ENCODE data around the gene KSR2. TPM values are rescaled to one million over a fixed set of nuclear protein-coding genes. Genes with fewer than 3 reads are reported as not detected.
A peak's percentile ranks its signal among the peaks of the same experiment; 100 is the strongest.

KSR2 gene
- total and polyA plus RNA-seq, 2 donors from 2014 or later: 0.34 to 2.9 TPM

GRCh38 chr12:117661471-117661870, 307.3 kb downstream of the KSR2 start:
- Histone ChIP-seq H3K27ac (ENCODE audit: low read depth in 2 of 2, low read length in 2 of 2) (no peak overlapping the region), H3K36me3 (ENCODE audit: control insufficient read depth in 2 of 3, insufficient read depth in 3 of 3, low read length in 3 of 3) (no peaks in the 10 kb centered on the region), H3K9ac (ENCODE audit: low read length in 3 of 3) (no peak overlapping the region), H3K4me1 (ENCODE audit: control insufficient read depth in 2 of 3, insufficient read depth in 2 of 3, low read depth in 1 of 3, low read length in 3 of 3) (no peaks in the 10 kb centered on the region), H3K27me3 (ENCODE audit: control insufficient read depth, insufficient read depth, low read length) (peaks cover 17% of the 10 kb centered on the region), H3K9me3 (ENCODE audit: control insufficient read depth in 2 of 3, insufficient read depth in 1 of 3, low read length in 3 of 3) (no peaks in the 10 kb centered on the region), H3K4me3 (ENCODE audit: low read length in 3 of 3) (no peak overlapping the region)
- intact Hi-C loops (cut with DNase I): no loop called here
- FAIRE-seq (no peak), DNase-seq (no peak)
- TF ChIP-seq, protein P1, sequence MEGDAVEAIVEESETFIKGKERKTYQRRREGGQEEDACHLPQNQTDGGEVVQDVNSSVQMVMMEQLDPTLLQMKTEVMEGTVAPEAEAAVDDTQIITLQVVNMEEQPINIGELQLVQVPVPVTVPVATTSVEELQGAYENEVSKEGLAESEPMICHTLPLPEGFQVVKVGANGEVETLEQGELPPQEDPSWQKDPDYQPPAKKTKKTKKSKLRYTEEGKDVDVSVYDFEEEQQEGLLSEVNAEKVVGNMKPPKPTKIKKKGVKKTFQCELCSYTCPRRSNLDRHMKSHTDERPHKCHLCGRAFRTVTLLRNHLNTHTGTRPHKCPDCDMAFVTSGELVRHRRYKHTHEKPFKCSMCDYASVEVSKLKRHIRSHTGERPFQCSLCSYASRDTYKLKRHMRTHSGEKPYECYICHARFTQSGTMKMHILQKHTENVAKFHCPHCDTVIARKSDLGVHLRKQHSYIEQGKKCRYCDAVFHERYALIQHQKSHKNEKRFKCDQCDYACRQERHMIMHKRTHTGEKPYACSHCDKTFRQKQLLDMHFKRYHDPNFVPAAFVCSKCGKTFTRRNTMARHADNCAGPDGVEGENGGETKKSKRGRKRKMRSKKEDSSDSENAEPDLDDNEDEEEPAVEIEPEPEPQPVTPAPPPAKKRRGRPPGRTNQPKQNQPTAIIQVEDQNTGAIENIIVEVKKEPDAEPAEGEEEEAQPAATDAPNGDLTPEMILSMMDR (IDR thresholded peaks at IDR 0.05; ENCODE audit: borderline replicate concordance, extremely low read depth, insufficient read depth): no peak

DNA sequence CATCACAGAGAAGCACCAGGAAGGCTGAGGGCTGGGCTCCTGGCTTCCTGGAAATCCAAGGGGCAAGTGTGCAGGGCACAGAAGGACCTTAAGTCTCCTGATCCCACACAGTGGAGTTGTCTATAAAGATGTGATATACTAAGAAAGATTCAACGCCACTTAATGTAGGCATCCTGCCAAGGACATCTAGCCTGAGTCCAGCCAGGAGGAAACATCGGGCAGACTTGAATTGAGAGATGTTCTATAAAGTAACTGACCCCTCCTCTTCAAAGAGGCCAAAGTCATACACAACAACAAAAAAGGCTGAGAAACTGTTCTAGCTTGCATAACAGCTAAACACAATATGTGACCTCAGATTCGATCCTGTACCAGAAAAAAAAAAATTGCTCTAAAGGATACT, 307.9 kb downstream of the KSR2 start:
- FAIRE-seq (no peak), DNase-seq (no peak)
- TF ChIP-seq, protein P1 (IDR thresholded peaks at IDR 0.05; ENCODE audit: borderline replicate concordance, extremely low read depth, insufficient read depth): no peak
- Histone ChIP-seq H3K36me3 (ENCODE audit: control insufficient read depth in 2 of 3, insufficient read depth in 3 of 3, low read length in 3 of 3) (no peaks in the 10 kb centered on the region), H3K4me3 (ENCODE audit: low read length in 3 of 3) (no peak overlapping the region), H3K9ac (ENCODE audit: low read length in 3 of 3) (no peak overlapping the region), H3K9me3 (ENCODE audit: control insufficient read depth in 2 of 3, insufficient read depth in 1 of 3, low read length in 3 of 3) (no peaks in the 10 kb centered on the region), H3K4me1 (ENCODE audit: control insufficient read depth in 2 of 3, insufficient read depth in 2 of 3, low read depth in 1 of 3, low read length in 3 of 3) (no peaks in the 10 kb centered on the region), H3K27me3 (ENCODE audit: control insufficient read depth, insufficient read depth, low read length) (peaks cover 17% of the 10 kb centered on the region), H3K27ac (ENCODE audit: low read depth in 2 of 2, low read length in 2 of 2) (no peak overlapping the region)
- intact Hi-C loops (cut with DNase I): no loop called here

GRCh38 chr12:117658226-117658625, 310.6 kb downstream of the KSR2 start:
- Histone ChIP-seq H3K27me3 (ENCODE audit: control insufficient read depth, insufficient read depth, low read length) (peaks cover 15% of the 10 kb centered on the region), H3K9me3 (ENCODE audit: control insufficient read depth in 2 of 3, insufficient read depth in 1 of 3, low read length in 3 of 3) (no peaks in the 10 kb centered on the region), H3K9ac (ENCODE audit: low read length in 3 of 3) (no peak overlapping the region), H3K36me3 (ENCODE audit: control insufficient read depth in 2 of 3, insufficient read depth in 3 of 3, low read length in 3 of 3) (no peaks in the 10 kb centered on the region), H3K27ac (ENCODE audit: low read depth in 2 of 2, low read length in 2 of 2) (no peak overlapping the region), H3K4me3 (ENCODE audit: low read length in 3 of 3) (no peak overlapping the region), H3K4me1 (ENCODE audit: control insufficient read depth in 2 of 3, insufficient read depth in 2 of 3, low read depth in 1 of 3, low read length in 3 of 3) (no peaks in the 10 kb centered on the region)
- TF ChIP-seq, protein P1 (IDR thresholded peaks at IDR 0.05; ENCODE audit: borderline replicate concordance, extremely low read depth, insufficient read depth): no peak
- intact Hi-C loops (cut with DNase I): no loop called here
- no peak for DNase-seq
- no peak for FAIRE-seq

DNA sequence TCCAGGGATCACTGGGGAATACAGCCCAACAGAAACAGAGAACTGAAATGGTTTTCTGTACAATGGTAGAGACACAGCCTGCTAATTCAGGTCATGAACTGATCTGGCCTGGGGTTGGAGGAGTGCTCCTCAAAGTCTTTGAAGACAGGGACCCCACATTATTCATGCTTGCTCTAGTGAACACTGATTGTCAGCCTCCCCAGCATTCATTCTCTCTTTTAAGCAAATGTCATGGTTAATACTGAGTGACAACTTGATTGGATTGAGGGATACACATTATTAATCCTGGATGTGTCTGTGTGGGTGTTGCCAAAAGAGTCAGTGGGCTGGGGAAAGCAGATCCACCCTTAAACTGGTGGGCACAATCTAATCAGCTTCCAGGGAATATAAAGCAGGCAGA, 319.0 kb downstream of the KSR2 start:
- TF ChIP-seq, protein P1 (IDR thresholded peaks at IDR 0.05; ENCODE audit: borderline replicate concordance, extremely low read depth, insufficient read depth): no peak
- no peaks in the 10 kb centered on the region for H3K36me3 ChIP-seq (ENCODE audit: control insufficient read depth in 2 of 3, insufficient read depth in 3 of 3, low read length in 3 of 3)
- FAIRE-seq (no peak), DNase-seq (peak in 2 of 5 donors; percentile 3 to 7)
- no peaks in the 10 kb centered on the region for H3K4me1 ChIP-seq (ENCODE audit: control insufficient read depth in 2 of 3, insufficient read depth in 2 of 3, low read depth in 1 of 3, low read length in 3 of 3)
- H3K9me3 ChIP-seq (ENCODE audit: control insufficient read depth in 2 of 3, insufficient read depth in 1 of 3, low read length in 3 of 3): peaks cover 0 to 3% (median 0%) of the 10 kb centered on the region in 3 donors
- H3K27me3 ChIP-seq (ENCODE audit: control insufficient read depth, insufficient read depth, low read length): peaks cover 3% of the 10 kb centered on the region
- no peak overlapping the region for H3K27ac ChIP-seq (ENCODE audit: low read depth in 2 of 2, low read length in 2 of 2)
- intact Hi-C loops (cut with DNase I): no loop called here
- no peak overlapping the region for H3K4me3 ChIP-seq (ENCODE audit: low read length in 3 of 3)
- H3K9ac ChIP-seq (ENCODE audit: low read length in 3 of 3): no peak overlapping the region
